Thyroid gland (tissue), 4 donors: ENCODE results near the gene MMEL1.

ENCODE experiments used
- POLR2A ChIP-seq, 2 donors: fragments of 450-650 bp; IDR thresholded peaks; one replicate each; pipeline ENCODE4 v1.6.1; 2017; ENCODE audit warnings: antibody characterized with exemption in 2 of 2, mild to moderate bottlenecking in 2 of 2, moderate library complexity in 1 of 2
- TF ChIP-seq, protein P1 (sequence below), 6 experiments: fragments of 200-600 bp in 3 of 6; fragments of 450-650 bp in 3 of 6; sonication (generic) in 3 of 6; IDR thresholded peaks; one replicate each; pipeline ENCODE4 v1.5.1; 2016 to 2019; ENCODE audit warnings: antibody characterized with exemption in 6 of 6, mild to moderate bottlenecking in 2 of 6, inconsistent platforms in 1 of 6, moderate library complexity in 1 of 6

DNA sequence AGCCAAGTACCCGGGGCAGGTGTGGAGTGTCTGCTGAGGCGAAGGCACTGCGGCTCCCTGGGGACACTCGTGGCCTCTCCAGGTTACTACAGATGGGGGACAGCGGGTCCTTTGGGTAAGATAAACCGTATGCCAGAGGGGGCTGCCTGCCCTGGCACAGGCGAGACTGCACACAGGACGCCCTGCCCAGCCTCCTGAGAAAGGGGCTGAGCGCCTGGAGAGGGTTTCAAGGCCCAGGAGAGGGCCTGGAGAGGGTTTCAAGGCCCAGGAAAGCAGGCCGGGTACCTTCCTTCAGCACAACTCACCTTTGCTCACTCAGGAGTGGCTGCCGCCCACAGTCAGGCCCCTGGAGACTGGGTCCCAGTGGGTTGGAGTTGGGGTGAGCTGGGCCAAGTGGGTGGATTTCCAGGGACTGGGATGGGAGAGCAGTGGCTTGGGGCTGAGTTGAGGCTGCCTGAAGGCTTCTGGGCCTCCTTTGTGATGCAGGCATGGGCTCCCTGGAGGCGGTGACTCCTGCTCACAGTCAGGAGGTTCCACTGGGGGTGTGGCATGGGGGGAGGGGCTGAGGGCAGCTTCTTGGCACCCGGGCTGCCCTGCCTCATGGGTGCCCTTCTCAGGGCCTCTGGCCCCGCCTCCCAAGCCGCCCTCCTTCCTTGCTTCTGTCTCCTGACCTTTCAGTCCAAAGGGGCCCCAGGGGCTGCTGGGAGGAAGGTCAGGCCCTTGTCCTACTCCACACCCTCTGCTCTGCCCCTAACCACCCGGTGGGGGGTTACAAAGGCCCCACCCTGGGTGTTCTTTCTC lies at the start of gene MMEL1:
- TF ChIP-seq, protein P1, sequence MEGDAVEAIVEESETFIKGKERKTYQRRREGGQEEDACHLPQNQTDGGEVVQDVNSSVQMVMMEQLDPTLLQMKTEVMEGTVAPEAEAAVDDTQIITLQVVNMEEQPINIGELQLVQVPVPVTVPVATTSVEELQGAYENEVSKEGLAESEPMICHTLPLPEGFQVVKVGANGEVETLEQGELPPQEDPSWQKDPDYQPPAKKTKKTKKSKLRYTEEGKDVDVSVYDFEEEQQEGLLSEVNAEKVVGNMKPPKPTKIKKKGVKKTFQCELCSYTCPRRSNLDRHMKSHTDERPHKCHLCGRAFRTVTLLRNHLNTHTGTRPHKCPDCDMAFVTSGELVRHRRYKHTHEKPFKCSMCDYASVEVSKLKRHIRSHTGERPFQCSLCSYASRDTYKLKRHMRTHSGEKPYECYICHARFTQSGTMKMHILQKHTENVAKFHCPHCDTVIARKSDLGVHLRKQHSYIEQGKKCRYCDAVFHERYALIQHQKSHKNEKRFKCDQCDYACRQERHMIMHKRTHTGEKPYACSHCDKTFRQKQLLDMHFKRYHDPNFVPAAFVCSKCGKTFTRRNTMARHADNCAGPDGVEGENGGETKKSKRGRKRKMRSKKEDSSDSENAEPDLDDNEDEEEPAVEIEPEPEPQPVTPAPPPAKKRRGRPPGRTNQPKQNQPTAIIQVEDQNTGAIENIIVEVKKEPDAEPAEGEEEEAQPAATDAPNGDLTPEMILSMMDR (IDR thresholded peaks at IDR 0.05): peak in 1 of 6 experiments; percentile 17
- TF ChIP-seq POLR2A (IDR thresholded peaks at IDR 0.05): no peak
